Calu3 (cell line): ENCODE results near the gene DCP2. TPM values are rescaled to one million over a fixed set of nuclear protein-coding genes. Genes with fewer than 3 reads are reported as not detected.

Experiments used
- BruUV-seq: library from RNA; stranded (reverse); fragments of 400-500 nt; replicated peaks from 2 replicates; lab custom pipeline; 2021; lab: Mats Ljungman, UMichigan
- CTCF ChIA-PET: fragments of 300-600 bp; sonication (Branson Sonifier 250); formaldehyde crosslinking; loops from one replicate; lab custom pipeline; 2022; ENCODE audit warnings: antibody characterized with exemption; lab: Charles Lee
- DNase-seq: peaks from one replicate; pipeline ENCODE4 v3.0.0; 2022
- H3K27ac Mint-ChIP-seq: one replicate; pipeline ENCODE4 v1.8.0; 2022; ENCODE audit warnings: mixed read lengths; ENCODE audit not compliant: unreplicated experiment
- H3K27me3 Mint-ChIP-seq: one replicate; pipeline ENCODE4 v1.8.0; 2022; ENCODE audit warnings: mixed read lengths; ENCODE audit not compliant: unreplicated experiment
- H3K36me3 Mint-ChIP-seq: one replicate; pipeline ENCODE4 v1.8.0; 2022; ENCODE audit warnings: mild to moderate bottlenecking, moderate library complexity, mixed read lengths; ENCODE audit not compliant: insufficient read depth, unreplicated experiment
- H3K4me1 Mint-ChIP-seq: one replicate; pipeline ENCODE4 v1.8.0; 2022; ENCODE audit warnings: mild to moderate bottlenecking, low read depth, mixed read lengths; ENCODE audit not compliant: unreplicated experiment
- H3K4me3 Mint-ChIP-seq: one replicate; pipeline ENCODE4 v1.8.0; 2022; ENCODE audit warnings: mild to moderate bottlenecking, low read depth, moderate library complexity, mixed read lengths; ENCODE audit not compliant: unreplicated experiment
- H3K9me3 Mint-ChIP-seq: one replicate; pipeline ENCODE4 v1.8.0; 2022; ENCODE audit warnings: low read depth, mixed read lengths; ENCODE audit not compliant: unreplicated experiment
- intact Hi-C: fragments of 100-400 bp; cut with micrococcal nuclease; formaldehyde crosslinking; loops from one replicate; pipeline ENCODE4 v1.10.0; 2022; ENCODE audit not compliant: unreplicated experiment
- total RNA-seq: library from RNA; stranded (reverse); gene quantifications from 2 replicates; pipeline ENCODE4 v1.2.3, GENCODE V29; 2022
- TF ChIP-seq, protein P1 (sequence below): fragments of 200-600 bp; IDR thresholded peaks from one replicate; pipeline ENCODE4 v1.8.0; 2022; ENCODE audit warnings: antibody characterized with exemption; ENCODE audit not compliant: unreplicated experiment

The DCP2 gene
- total RNA-seq, 1 experiment from 2014 or later, result 56.0 TPM

DNA sequence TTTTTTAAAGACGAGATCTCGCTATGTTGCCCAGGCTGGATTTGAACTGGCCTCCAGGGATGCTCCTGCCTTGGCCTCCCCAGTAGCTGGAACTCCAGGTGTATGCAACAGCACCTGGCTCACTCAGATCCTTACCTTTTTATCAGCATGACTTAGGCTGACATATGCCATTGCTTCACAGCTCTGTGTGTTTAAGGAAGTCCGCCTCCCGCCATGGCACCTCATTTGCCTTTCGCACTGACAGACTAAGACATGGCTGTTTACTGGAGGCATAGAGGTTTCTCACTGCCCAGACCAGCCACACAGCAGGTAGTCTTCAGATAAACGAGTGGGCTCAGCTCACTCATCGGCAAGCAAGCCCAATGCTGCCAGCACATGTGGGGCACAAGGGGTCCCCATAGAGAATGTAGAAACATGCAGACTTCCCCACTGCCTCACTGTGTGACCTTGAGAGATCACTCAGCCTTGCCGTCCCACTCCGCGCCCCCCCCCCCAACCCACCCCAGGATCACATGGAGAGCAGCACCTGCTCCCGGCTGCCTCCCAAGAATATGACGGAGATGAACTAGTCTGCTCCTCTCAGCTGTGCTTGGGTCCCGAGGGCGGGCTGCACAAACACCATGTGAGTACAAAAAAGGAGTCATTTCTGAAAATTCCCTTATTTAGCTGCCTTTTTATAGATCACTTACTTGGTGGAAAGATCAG lies 62.8 kb downstream of the DCP2 start:
- Mint-ChIP-seq H3K9me3 (no peaks in the 10 kb centered on the region), H3K27ac (no peak overlapping the region), H3K27me3 (no peaks in the 10 kb centered on the region), H3K4me3 (no peak overlapping the region), H3K4me1 (no peaks in the 10 kb centered on the region), H3K36me3 (no peaks in the 10 kb centered on the region)
- no peak for DNase-seq
- no TSS peak for BruUV-seq
- CTCF ChIA-PET, result no interaction called here
- intact Hi-C loops, result no loop called here
- TF ChIP-seq, protein P1, sequence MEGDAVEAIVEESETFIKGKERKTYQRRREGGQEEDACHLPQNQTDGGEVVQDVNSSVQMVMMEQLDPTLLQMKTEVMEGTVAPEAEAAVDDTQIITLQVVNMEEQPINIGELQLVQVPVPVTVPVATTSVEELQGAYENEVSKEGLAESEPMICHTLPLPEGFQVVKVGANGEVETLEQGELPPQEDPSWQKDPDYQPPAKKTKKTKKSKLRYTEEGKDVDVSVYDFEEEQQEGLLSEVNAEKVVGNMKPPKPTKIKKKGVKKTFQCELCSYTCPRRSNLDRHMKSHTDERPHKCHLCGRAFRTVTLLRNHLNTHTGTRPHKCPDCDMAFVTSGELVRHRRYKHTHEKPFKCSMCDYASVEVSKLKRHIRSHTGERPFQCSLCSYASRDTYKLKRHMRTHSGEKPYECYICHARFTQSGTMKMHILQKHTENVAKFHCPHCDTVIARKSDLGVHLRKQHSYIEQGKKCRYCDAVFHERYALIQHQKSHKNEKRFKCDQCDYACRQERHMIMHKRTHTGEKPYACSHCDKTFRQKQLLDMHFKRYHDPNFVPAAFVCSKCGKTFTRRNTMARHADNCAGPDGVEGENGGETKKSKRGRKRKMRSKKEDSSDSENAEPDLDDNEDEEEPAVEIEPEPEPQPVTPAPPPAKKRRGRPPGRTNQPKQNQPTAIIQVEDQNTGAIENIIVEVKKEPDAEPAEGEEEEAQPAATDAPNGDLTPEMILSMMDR, result no peak

DNA sequence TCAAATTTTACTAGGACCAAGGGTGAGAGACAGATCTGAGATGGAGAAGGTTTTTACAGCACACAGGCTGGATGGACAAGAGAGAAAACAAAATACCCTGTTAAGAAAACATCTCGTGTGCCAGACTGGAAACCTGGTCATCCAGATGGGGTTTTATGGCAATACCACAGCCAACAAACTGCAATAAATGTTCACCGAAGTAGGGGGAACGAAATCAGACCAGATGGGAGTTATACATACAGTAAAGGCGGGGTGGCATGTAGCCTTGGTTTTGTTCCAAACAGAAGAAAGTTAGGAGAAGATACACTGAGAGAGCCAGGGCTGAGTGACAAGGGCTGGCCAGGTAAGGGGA lies 63.3 kb downstream of the DCP2 start:
- Mint-ChIP-seq H3K36me3 (no peaks in the 10 kb centered on the region), H3K4me1 (no peaks in the 10 kb centered on the region), H3K27me3 (no peaks in the 10 kb centered on the region), H3K9me3 (no peaks in the 10 kb centered on the region), H3K27ac (no peak overlapping the region), H3K4me3 (no peak overlapping the region)
- no peak for DNase-seq
- CTCF ChIA-PET, result no interaction called here
- no TSS peak for BruUV-seq
- intact Hi-C loops, result no loop called here
- TF ChIP-seq, protein P1, result no peak

DNA sequence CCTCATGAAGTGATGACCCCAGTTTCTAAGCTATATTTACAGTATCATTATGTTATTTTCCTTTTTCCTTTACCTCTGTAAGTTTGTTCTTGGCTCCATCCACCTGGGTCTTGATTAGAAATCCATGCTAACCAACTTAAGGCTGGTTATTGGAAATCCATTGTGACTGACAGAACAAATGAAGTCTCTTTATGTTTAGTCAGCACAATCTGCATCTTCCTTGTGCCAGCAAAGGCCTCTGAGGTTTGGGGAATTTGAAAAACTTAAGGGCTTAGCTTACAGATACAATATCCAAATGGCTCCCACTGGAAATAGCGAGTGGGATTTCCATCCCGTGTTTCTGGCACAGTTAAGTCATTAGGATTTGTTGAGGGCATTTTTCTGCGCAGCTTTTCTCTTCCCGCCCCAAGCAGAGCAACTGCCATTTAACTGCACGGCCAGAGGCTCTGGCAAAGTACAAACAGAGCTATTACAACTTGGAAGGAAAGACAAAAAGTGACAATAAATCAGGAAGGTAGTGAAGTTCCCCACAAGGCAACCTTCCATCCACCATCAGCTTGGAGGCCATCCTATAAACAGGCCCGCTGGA lies 64.2 kb downstream of the DCP2 start:
- intact Hi-C loops, result no loop called here
- TF ChIP-seq, protein P1, result no peak
- DNase-seq, result no peak
- BruUV-seq, result no TSS peak
- Mint-ChIP-seq H3K27ac (no peak overlapping the region), H3K4me1 (no peaks in the 10 kb centered on the region), H3K36me3 (no peaks in the 10 kb centered on the region), H3K4me3 (no peak overlapping the region), H3K9me3 (no peaks in the 10 kb centered on the region), H3K27me3 (no peaks in the 10 kb centered on the region)
- CTCF ChIA-PET, result no interaction called here

DNA sequence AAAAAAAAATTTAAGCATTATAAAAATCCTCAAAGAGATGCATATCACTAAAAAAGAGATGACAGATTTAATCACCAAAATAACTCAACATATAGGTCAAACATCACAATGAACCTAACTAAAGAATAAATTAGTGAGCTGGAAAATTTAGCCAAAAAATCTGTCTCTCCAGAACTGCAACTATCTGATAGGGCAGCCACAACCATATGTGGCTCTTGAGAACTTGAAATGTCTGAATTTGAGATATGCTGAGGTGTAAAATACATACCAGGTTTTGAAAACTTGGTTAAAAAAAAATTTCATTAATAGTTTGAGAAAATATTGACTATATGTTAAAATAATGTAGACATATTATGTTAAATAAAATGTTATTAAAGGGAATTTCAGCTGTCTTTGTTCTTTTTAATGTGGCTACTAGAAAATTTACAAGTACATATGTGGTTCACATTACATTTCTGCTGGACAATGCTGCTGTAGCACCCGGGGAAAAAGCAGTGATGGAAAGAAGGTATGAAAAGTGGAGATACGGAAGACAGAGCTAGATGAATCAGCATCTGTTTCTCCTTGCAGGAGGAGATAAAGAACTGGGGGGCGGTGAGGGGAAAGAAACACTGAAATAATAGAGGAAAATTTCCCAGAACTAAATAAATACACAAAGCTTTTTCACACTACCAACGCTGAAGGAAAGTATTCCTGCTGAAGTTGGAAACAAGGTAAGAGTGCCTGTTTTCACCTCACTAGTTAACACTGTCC lies 66.1 kb downstream of the DCP2 start:
- intact Hi-C loops, result no loop called here
- H3K4me1 Mint-ChIP-seq, result peaks cover 12% of the 10 kb centered on the region

More for the DNA sequence above, 66.1 kb downstream of the DCP2 start:
- TF ChIP-seq, protein P1, result no peak
- H3K27me3 Mint-ChIP-seq, result no peaks in the 10 kb centered on the region
- H3K9me3 Mint-ChIP-seq, result no peaks in the 10 kb centered on the region
- DNase-seq, result no peak
- no peak overlapping the region for H3K4me3 Mint-ChIP-seq
- no peak overlapping the region for H3K27ac Mint-ChIP-seq
- H3K36me3 Mint-ChIP-seq, result no peaks in the 10 kb centered on the region
- no TSS peak for BruUV-seq
- CTCF ChIA-PET, result no interaction called here
